GM12878 (cell line): ENCODE measurements around the gene TICRR.

Source experiments
- CTCF ChIP-seq, 3 experiments: IDR thresholded peaks in 2 of 3; conservative IDR thresholded peaks in 1 of 3; 2 replicates each; pipeline ENCODE4 v1.5.1; 2011; ENCODE audit warnings: low read depth in 3 of 3, low read length in 3 of 3, mild to moderate bottlenecking in 3 of 3, control low read depth in 2 of 3, moderate library complexity in 2 of 3, inconsistent platforms in 1 of 3, mixed read lengths in 1 of 3; ENCODE audit not compliant: control insufficient read depth in 2 of 3, insufficient read depth in 1 of 3; ENCODE audit errors: extremely low read depth in 1 of 3
- MAX ChIP-seq: IDR thresholded peaks from 2 replicates; pipeline ENCODE4 v1.6.1; 2012; ENCODE audit warnings: low read depth, low read length, improper control_type of control experiment
- NRF1 ChIP-seq: conservative IDR thresholded peaks from 2 replicates; pipeline ENCODE4 v1.6.1; 2011; ENCODE audit warnings: mild to moderate bottlenecking, low read depth, low read length, improper control_type of control experiment

GRCh38 chr15:89657686-89658200 is 82.5 kb downstream of the TICRR start:
- TF ChIP-seq CTCF (IDR thresholded peaks at IDR 0.05 in 2 of 3, conservative IDR thresholded peaks at IDR 0.05 in 1 of 3; ENCODE audit: control insufficient read depth in 2 of 3, extremely low read depth in 1 of 3, insufficient read depth in 1 of 3, low read depth in 3 of 3, low read length in 3 of 3) = no peak
- TF ChIP-seq MAX = no peak
- TF ChIP-seq NRF1 = no peak
